Colonic mucosa (tissue), 4 donors: ENCODE data around the gene MT1A. TPM values are rescaled to one million over a fixed set of nuclear protein-coding genes. Genes with fewer than 3 reads are reported as not detected.
A peak's percentile ranks its signal among the peaks of the same experiment; 100 is the strongest.

ENCODE experiments used
- DNase-seq: peaks from one replicate; pipeline ENCODE4 v3.0.0-alpha.2; 2020
- H3K27ac ChIP-seq: fragments of 200-600 bp; one replicate; pipeline ENCODE4 v1.8.0; 2021
- H3K27me3 ChIP-seq: fragments of 200-600 bp; one replicate; pipeline ENCODE4 v1.8.0; 2021
- H3K36me3 ChIP-seq: fragments of 200-600 bp; one replicate; pipeline ENCODE4 v1.8.0; 2021
- H3K4me1 ChIP-seq: fragments of 200-600 bp; one replicate; pipeline ENCODE4 v1.8.0; 2021; ENCODE audit warnings: mild to moderate bottlenecking
- H3K4me3 ChIP-seq: fragments of 200-600 bp; one replicate; pipeline ENCODE4 v1.8.0; 2021
- H3K9ac ChIP-seq, 2 donors: one replicate each; pipeline ENCODE4 v1.7.0; 2013; ENCODE audit warnings: control low read depth in 2 of 2, low read depth in 2 of 2, low read length in 2 of 2
- H3K9me3 ChIP-seq: fragments of 200-600 bp; one replicate; pipeline ENCODE4 v1.8.0; 2021
- intact Hi-C: fragments of 100-400 bp; cut with DNase I; formaldehyde crosslinking; loops from one replicate; pipeline ENCODE4 v1.14.1; 2022
- total RNA-seq, 2 donors: library from RNA; stranded (reverse); fragmentation: NEBNext Ultra II Directional in 1 of 2; extraction: Animal tissue kit (Norgen Biotek cat#: 25700) in 1 of 2; gene quantifications; one replicate each; pipeline ENCODE4 v1.2.1, GENCODE V29; 2021
- TF ChIP-seq, protein P1 (sequence below): fragments of 200-600 bp; IDR thresholded peaks from one replicate; pipeline ENCODE4 v1.8.0; 2022; ENCODE audit warnings: antibody characterized with exemption, mild to moderate bottlenecking
- donor health status: healthy.
- donor health status: DM: no; HTN: no; CAD: no.
- donor health status: DM: no; HTN: no; CAD: no.

MT1A gene
- total RNA-seq, 2 donors from 2014 or later, result 5.5 to 10.2 TPM

GRCh38 chr16:56682703-56683397 lies 44.4 kb downstream of the MT1A start:
- DNase-seq, result no peak
- intact Hi-C loops, result no loop called here
- no peaks in the 10 kb centered on the region for H3K36me3 ChIP-seq
- H3K27me3 ChIP-seq, result no peaks in the 10 kb centered on the region
- peak overlapping the region; percentile 36 for H3K4me3 ChIP-seq
- H3K9me3 ChIP-seq, result no peaks in the 10 kb centered on the region
- peak overlapping the region; percentile 68 to 94 for H3K9ac ChIP-seq
- H3K4me1 ChIP-seq, result peaks cover 9% of the 10 kb centered on the region
- TF ChIP-seq, protein P1, sequence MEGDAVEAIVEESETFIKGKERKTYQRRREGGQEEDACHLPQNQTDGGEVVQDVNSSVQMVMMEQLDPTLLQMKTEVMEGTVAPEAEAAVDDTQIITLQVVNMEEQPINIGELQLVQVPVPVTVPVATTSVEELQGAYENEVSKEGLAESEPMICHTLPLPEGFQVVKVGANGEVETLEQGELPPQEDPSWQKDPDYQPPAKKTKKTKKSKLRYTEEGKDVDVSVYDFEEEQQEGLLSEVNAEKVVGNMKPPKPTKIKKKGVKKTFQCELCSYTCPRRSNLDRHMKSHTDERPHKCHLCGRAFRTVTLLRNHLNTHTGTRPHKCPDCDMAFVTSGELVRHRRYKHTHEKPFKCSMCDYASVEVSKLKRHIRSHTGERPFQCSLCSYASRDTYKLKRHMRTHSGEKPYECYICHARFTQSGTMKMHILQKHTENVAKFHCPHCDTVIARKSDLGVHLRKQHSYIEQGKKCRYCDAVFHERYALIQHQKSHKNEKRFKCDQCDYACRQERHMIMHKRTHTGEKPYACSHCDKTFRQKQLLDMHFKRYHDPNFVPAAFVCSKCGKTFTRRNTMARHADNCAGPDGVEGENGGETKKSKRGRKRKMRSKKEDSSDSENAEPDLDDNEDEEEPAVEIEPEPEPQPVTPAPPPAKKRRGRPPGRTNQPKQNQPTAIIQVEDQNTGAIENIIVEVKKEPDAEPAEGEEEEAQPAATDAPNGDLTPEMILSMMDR, result no peak
- H3K27ac ChIP-seq, result peak overlapping the region; percentile 49

DNA sequence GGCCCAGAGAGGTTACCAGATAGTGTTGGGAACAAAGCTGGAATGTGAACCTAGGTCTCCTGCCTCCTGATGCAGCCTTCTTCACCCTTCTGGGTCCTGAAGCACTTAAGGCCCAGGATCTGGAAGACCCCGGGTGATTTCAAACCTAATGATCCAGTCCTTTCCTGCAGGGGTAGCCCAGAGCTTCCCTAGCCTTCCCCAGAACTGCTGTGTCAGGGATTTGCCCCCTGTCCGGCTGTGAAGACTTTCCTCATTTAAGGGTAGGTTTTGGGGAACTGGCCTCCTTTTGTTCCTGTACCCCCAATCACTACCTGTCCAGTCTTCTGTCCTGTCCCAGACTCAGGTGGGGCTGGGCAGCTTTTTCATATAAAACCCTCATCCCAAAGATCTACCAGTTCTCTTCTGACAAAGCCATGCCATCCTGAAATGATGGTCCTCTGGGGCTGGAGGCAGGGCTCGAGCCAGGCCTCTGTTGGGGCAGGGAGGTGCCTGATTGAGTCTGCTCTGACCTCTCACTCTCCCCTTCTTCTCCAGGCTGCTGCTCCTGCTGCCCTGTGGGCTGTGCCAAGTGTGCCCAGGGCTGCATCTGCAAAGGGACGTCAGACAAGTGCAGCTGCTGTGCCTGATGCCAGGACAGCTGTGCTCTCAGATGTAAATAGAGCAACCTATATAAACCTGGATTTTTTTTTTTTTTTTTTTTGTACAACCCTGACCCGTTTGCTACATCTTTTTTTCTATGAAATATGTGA lies 45.1 kb downstream of the MT1A start:
- intact Hi-C loops, result no loop called here
- Histone ChIP-seq H3K9ac (peak overlapping the region; percentile 68 to 94), H3K27ac (no peak overlapping the region), H3K4me1 (peaks cover 9% of the 10 kb centered on the region), H3K4me3 (no peak overlapping the region), H3K36me3 (no peaks in the 10 kb centered on the region), H3K9me3 (no peaks in the 10 kb centered on the region), H3K27me3 (no peaks in the 10 kb centered on the region)
- TF ChIP-seq, protein P1, result no peak
- no peak for DNase-seq

GRCh38 chr16:56684256-56684925 lies 45.9 kb downstream of the MT1A start:
- H3K9ac ChIP-seq, result no peak overlapping the region
- peaks cover 9% of the 10 kb centered on the region for H3K4me1 ChIP-seq
- no peak overlapping the region for H3K4me3 ChIP-seq
- no peaks in the 10 kb centered on the region for H3K27me3 ChIP-seq
- no peak overlapping the region for H3K27ac ChIP-seq
- no peaks in the 10 kb centered on the region for H3K9me3 ChIP-seq
- H3K36me3 ChIP-seq, result no peaks in the 10 kb centered on the region
- intact Hi-C loops, result no loop called here
- TF ChIP-seq, protein P1, result no peak
- no peak for DNase-seq

GRCh38 chr16:56684926-56685590 lies 46.6 kb downstream of the MT1A start:
- intact Hi-C loops, result no loop called here
- no peak for DNase-seq
- no peak overlapping the region for H3K9ac ChIP-seq
- H3K27ac ChIP-seq, result no peak overlapping the region
- H3K4me3 ChIP-seq, result no peak overlapping the region
- H3K27me3 ChIP-seq, result no peaks in the 10 kb centered on the region
- H3K9me3 ChIP-seq, result no peaks in the 10 kb centered on the region
- no peaks in the 10 kb centered on the region for H3K36me3 ChIP-seq
- H3K4me1 ChIP-seq, result peaks cover 9% of the 10 kb centered on the region
- TF ChIP-seq, protein P1, result no peak

DNA sequence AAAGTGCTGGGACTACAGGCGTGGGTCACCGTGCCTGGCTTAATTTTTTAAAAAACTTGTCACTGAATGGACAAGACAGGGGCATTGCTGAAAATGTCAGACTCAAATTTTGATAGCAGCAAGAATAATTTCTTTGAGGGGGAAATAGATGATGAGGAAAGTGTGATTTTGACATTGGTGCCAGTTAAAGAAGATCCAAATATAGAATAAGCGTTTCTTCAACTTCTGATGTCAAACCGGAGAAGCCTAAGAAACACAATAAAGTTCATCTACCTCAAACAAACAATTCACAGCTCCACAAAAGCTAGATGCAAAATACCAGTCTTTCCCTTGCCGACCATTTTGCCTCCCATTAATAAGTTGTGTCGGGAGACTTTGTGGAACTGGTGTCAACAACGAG lies 48.3 kb downstream of the MT1A start:
- no peaks in the 10 kb centered on the region for H3K9me3 ChIP-seq
- TF ChIP-seq, protein P1, result no peak
- no peak overlapping the region for H3K9ac ChIP-seq
- intact Hi-C loops, result no loop called here
- H3K27me3 ChIP-seq, result no peaks in the 10 kb centered on the region
- no peak overlapping the region for H3K4me3 ChIP-seq
- H3K27ac ChIP-seq, result no peak overlapping the region
- no peaks in the 10 kb centered on the region for H3K36me3 ChIP-seq
- no peak for DNase-seq
- peaks cover 9% of the 10 kb centered on the region for H3K4me1 ChIP-seq
